Activated CD4-positive, alpha-beta T cell treated with anti-CD3 and anti-CD28 coated beads for 24 hours (primary cell): ENCODE data around the gene SMCO4.

Experiments used
- DNase-seq, 2 donors: peaks; one replicate each; pipeline ENCODE4 v3.0.0-alpha.2; 2020; ENCODE audit warnings: low read depth in 2 of 2

Gene SMCO4

GRCh38 chr11:93528757-93529645 is 14.2 kb downstream of the SMCO4 start:
- no peak for DNase-seq

DNA sequence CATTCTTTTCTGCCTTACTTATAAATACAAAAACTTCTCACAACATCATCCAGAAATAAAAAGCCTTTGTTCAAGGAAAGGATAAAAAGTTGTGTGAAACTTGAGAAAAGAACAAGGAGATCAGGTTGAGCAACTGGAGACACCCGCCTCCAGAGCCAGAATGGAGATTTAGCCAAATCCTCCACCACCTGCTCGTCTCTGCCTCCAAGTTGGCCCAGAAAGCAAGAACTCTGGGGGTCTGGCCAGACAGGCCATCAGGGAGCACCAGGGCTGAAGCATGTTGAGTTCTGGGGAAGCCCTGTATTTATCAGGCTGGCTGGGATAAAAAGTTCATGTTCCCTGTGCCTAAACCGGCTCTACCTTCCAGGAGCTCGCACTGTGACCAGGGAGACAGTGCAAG is 14.9 kb downstream of the SMCO4 start:
- no peak for DNase-seq

GRCh38 chr11:93526641-93527583 is 16.3 kb downstream of the SMCO4 start:
- DNase-seq = no peak

- no peak for DNase-seq
These were observed 16.9 kb downstream of the SMCO4 start for GRCh38 chr11:93526346-93526633.

DNA sequence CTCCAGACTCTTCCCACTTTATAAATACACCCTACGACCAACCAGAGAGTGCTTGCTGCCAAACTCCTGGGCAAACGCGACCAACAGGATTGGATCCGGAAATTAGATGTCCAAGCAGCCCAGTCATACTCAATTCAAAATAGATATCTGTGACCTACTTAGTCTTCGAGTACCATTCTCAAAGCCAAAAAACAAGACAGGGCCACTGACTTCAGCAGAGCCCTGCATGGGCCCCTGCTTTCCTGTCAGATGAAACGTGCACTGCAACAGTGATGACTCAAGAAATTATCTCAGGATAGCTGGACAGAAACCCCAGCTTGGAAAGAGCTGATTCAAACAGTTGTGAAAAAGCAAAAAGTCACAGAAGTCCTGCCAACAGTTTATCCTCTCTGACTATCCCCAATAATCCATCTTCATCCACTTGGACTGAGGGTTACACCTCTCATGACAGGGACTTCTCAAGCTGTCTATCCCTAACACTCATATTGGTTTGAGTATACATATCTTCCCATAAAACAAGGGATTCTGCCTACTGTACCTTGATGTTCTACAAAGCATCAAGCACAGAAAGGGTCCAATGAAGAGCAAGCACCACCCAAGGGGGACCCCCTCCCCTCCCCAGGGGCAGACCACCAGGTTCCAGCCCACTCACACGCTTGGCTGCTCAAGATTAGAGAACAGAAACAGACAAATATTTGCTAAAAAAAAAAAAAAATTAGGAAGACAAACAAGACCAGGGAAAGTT is 17.4 kb downstream of the SMCO4 start:
- no peak for DNase-seq

GRCh38 chr11:93524858-93525257 is 18.3 kb downstream of the SMCO4 start:
- no peak for DNase-seq

- no peak for DNase-seq
These were observed 19.0 kb downstream of the SMCO4 start for GRCh38 chr11:93524173-93524536.

DNA sequence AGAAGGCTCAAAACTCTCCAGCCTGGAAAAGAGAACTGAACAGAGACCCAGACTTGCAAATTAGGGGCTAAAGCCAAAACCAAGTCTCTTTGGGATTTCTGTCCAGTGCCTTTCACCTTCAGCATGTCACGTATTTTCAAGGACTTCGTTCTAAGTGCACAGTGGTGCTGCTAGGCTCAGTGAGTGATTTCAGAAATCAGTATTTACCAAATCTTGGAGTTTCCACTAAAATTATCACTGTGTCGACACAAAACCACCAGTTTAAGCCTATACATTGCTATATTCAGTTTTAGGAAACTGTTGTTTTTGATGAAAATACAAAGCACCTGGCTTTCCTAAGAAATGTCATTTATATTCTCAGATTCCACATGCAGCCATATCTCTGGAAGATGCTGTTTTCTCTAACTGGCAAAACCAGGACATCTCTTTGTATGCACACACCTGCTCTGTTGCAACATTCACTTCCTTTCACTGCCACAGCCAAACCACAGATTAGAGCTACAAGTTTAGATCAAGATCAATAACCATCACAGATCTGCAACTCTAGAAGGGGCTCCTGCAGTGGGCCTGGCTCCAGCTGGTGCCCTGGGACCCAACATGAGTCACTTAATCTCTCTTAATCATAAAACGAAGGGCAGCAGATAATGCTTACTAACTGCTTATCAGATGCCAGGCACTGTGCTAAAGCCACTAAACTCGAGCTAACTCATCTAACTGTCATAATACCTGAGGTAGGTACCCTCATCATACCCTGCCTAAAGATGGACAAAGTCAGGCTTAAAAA is 22.3 kb downstream of the SMCO4 start:
- DNase-seq = no peak

GRCh38 chr11:93519179-93519578 is 24.0 kb downstream of the SMCO4 start:
- no peak for DNase-seq

DNA sequence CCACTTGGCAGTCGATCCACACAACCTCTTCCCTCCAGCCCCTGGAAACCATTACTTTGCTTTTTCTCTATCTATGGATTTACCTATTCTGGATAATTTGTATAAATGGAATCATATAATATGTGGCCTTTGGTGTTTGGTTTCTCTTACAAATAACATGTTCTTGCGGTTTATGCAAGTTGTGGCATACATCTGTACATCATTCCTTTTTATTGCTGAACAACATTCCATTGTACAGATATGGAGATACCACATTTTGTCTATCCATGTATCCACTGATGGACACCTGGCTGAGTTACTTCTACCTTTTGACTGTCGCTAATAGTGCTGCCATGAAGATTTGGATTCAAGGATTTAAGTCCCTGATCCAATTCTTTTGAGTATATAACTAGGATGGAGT is 25.1 kb downstream of the SMCO4 start:
- DNase-seq = no peak

GRCh38 chr11:93517611-93518010 is 25.6 kb downstream of the SMCO4 start:
- DNase-seq = no peak

DNA sequence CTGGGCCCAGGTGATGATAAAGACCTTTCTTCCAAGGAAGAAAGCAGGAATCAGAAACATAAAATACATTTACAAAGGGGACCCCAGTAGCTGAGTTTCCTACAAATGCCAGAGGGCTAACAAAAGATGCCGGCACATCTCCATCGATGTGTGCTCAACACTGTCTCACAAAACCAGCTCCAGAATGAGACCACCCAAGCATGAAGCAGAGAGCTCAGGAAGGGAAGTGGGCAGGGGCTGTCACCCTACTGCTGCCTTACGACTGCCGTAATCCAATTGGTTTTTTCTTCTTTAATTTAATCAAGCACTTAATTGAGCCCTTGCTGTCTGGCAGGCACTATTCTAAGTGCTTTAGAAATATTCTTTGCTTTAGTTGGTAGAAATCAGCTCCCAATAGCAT is 26.1 kb downstream of the SMCO4 start:
- DNase-seq = no peak

GRCh38 chr11:93515441-93516025 is 27.7 kb downstream of the SMCO4 start:
- no peak for DNase-seq

DNA sequence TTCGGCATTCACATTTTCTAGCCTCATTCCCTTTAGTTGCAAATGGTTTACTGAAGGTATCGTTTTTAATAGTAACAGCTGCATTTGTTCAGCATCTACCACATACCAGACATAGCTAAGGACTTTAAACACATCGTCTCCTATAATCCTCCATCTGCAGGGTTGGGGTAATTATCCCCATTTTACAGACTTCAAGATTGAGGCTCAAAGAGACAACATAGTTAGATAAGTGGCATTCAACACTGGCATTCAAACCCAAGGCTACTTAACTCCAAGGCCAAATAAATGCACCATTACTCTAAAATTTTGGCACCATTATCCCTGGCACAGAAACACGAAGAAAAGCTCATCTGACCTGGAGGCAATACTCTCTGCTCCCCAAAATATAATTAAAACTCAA is 28.5 kb downstream of the SMCO4 start:
- DNase-seq = no peak

DNA sequence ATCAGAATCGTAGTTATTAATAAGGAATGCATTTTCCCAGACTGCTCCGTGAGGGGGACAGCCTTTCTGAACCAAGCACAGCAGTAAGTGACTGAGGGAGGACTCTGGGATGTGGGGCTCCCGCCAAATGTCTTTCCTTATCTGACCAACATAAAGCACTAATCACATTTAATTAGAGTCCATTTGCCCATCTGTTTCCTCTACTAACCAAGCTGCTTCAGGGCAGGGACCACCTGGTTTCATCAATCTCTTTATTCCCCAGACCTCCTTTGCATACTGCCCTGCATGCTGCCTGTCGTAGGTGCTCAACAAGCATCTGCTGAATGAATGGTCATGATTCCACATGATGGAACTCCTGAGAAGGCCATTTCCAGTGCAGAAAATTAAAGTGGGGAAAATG is 29.4 kb downstream of the SMCO4 start:
- no peak for DNase-seq

GRCh38 chr11:93512949-93513667 is 30.1 kb downstream of the SMCO4 start:
- DNase-seq = no peak

DNA sequence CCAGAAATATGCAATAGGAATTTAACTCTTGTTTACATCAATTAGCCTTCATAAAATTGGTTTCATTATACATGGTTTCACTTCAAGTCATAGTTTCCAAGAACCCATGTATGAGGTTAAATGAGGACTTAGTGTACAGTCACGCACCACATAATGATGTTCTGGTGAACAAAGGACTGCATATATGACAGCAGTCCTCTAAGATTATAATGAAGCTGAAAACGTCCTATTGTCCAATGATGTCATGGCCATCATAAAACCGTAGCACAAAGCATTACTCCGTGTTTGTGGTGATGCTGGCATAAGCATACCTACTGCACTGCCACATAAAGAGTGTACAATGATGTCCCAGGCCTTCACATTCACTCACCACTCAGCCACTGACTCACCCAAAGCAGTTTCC is 31.1 kb downstream of the SMCO4 start:
- DNase-seq = no peak

DNA sequence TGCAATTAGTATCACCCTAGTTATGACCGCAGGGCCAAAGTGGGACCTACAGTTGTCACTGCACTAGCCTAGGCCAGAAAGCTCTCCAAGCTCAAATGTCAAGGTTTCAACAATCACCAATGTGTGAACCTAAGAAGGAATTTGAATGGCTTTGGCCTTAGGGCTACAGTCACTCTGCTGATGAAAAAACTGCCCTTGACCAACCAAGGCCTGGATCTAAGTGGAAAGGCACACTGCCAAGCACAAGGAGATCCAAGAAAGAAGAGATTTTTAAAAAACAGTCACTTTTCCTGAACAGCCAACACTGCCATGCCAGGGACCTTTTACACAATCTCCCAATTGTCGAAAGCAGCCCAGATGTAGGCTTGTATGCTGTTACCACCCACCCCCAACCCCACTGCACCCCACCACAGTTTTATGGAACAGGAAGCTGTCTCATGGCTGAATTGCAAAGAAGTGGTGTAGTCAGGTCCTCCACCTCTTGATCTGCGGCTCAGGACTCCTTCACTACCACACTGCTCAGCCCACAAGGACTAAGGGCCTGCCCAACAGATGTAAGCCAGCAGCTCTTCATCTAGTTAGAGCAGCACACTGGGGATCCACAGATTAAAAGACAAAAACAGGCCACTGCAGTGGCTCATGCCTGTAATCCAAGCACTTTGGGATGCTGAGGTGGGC is 32.9 kb downstream of the SMCO4 start:
- no peak for DNase-seq

GRCh38 chr11:93507517-93507916 is 35.7 kb downstream of the SMCO4 start:
- no peak for DNase-seq

DNA sequence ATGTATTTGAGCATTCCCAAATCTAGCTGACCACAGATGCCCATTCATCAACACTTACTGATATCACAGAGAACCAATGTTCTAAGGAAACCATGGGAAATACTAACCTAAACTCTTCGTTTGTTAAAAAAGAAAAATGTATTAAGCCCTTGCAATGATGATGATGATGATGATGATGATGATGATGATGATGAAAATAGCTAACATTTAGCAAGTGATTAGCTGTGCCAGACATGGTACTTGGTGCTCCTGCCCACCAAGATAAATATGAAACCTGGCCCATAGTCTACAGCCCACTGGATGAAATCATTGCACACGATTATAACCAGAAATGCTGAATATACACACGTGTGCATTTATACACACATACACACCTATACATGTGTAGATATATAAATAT is 37.5 kb downstream of the SMCO4 start:
- no peak for DNase-seq
